Activated naive CD8-positive, alpha-beta T cell (primary cell): ENCODE measurements around the gene CEBPA.

Experiments used
- H3K27ac Mint-ChIP-seq: one replicate; pipeline ENCODE4 v1.8.0; 2021; ENCODE audit warnings: mixed read lengths
- H3K27me3 Mint-ChIP-seq: one replicate; pipeline ENCODE4 v1.8.0; 2021; ENCODE audit warnings: mixed read lengths
- H3K36me3 Mint-ChIP-seq: one replicate; pipeline ENCODE4 v1.8.0; 2021; ENCODE audit warnings: mixed read lengths
- H3K4me1 Mint-ChIP-seq: one replicate; pipeline ENCODE4 v1.8.0; 2021; ENCODE audit warnings: low read depth, mixed read lengths
- H3K4me3 Mint-ChIP-seq: one replicate; pipeline ENCODE4 v1.8.0; 2021; ENCODE audit warnings: mild to moderate bottlenecking, mixed read lengths
- H3K9me3 Mint-ChIP-seq: one replicate; pipeline ENCODE4 v1.8.0; 2021; ENCODE audit warnings: low read depth, mixed read lengths

CEBPA gene

GRCh38 chr19:33250500-33250899, 51.8 kb downstream of the CEBPA start:
- no peaks in the 10 kb centered on the region for H3K36me3 Mint-ChIP-seq
- no peaks in the 10 kb centered on the region for H3K9me3 Mint-ChIP-seq
- H3K4me1 Mint-ChIP-seq: no peaks in the 10 kb centered on the region
- H3K27me3 Mint-ChIP-seq: peaks cover 3% of the 10 kb centered on the region
- H3K4me3 Mint-ChIP-seq: no peak overlapping the region
- H3K27ac Mint-ChIP-seq: no peak overlapping the region
